Heart left ventricle (tissue), 13 donors: ENCODE results near the gene RNF149.

Experiments
- CTCF ChIP-seq, 12 donors: fragments of 200-600 bp; sonication (generic) in 4 of 12; IDR thresholded peaks; one replicate each; pipeline versions ENCODE4 v1.5.0 to v1.8.0; 2018 to 2022; ENCODE audit warnings: antibody characterized with exemption in 12 of 12, mild to moderate bottlenecking in 5 of 12
- POLR2A ChIP-seq, 2 donors: fragments of 450-650 bp; IDR thresholded peaks; one replicate each; pipeline ENCODE4 v1.6.1; 2017; ENCODE audit warnings: antibody characterized with exemption in 2 of 2, mild to moderate bottlenecking in 2 of 2, moderate library complexity in 2 of 2
- donor health status: ischemic (EF 13 %, LVEDD 7.1; RV severe dilation, severe dysfunction).
- donor health status: DM: no; HTN: yes; CAD: no.
- donor health status: DM: no; HTN: no; CAD: no.
- donor health status: ischemic (EF 25% LVEDD 6.9; RV normal size, moderate dysfunction).
- donor health status: ischemic (EF 25% LVEDD 5.7; RV mildly dilated, moderate dysfunction).
- donor health status: ischemic (EF 35%, LVEDD 5.7; RV mildly dilated, moderate dysfunction).
- donor health status: nonischemic (EF 11% LVEDD 7.7; RV severe dilation, severe dysfunction).
- donor health status: DM: yes; HTN: yes; CAD: no.
- donor health status: PGD.
- donor health status: ischemic (EF 29% LVEDD 5.4; RV normal size, mild dysfunction).
- donor health status: nonischemic (EF 23%, LVEDD 6.1; RV moderate dilation, normal function).

- TF ChIP-seq CTCF (IDR thresholded peaks at IDR 0.05) (no peak), POLR2A (IDR thresholded peaks at IDR 0.05) (no peak)
Measured at GRCh38 chr2:101356521-101356920, 48.0 kb upstream of the RNF149 start.
